Fibroblast of skin of right biceps (primary cell): Measurements from ENCODE around the gene POLR2E.

ENCODE experiments used
- DNase-seq: peaks from one replicate; pipeline ENCODE4 v3.0.0-alpha.2; 2013

Gene POLR2E

GRCh38 chr19:1062387-1063029, 32.7 kb downstream of the POLR2E start:
- no peak for DNase-seq

- no peak for DNase-seq
Observed at GRCh38 chr19:1061987-1062386, 33.2 kb downstream of the POLR2E start.

- DNase-seq = no peak
Observed at GRCh38 chr19:1060689-1061088, 34.5 kb downstream of the POLR2E start.

- DNase-seq = no peak
Observed at GRCh38 chr19:1058112-1058511, 37.1 kb downstream of the POLR2E start.

- DNase-seq = peak; percentile 57
Observed at GRCh38 chr19:1057176-1057855, 37.9 kb downstream of the POLR2E start.

GRCh38 chr19:1055886-1056620, 39.1 kb downstream of the POLR2E start:
- no peak for DNase-seq

GRCh38 chr19:1055028-1055425, 40.1 kb downstream of the POLR2E start:
- no peak for DNase-seq

- no peak for DNase-seq
Observed at GRCh38 chr19:1054102-1055027, 40.8 kb downstream of the POLR2E start.

GRCh38 chr19:1053176-1054101, 41.7 kb downstream of the POLR2E start:
- DNase-seq = no peak

GRCh38 chr19:1052349-1052975, 42.7 kb downstream of the POLR2E start:
- no peak for DNase-seq

GRCh38 chr19:1051791-1052190, 43.4 kb downstream of the POLR2E start:
- DNase-seq = no peak

- DNase-seq = no peak
Observed at GRCh38 chr19:1050989-1051788, 44.0 kb downstream of the POLR2E start.

- DNase-seq = no peak
Observed at GRCh38 chr19:1049800-1050199, 45.4 kb downstream of the POLR2E start.

- no peak for DNase-seq
Observed at GRCh38 chr19:1049106-1049505, 46.1 kb downstream of the POLR2E start.

GRCh38 chr19:1047696-1048147, 47.5 kb downstream of the POLR2E start:
- no peak for DNase-seq

- no peak for DNase-seq
Observed at GRCh38 chr19:1046836-1047695, 48.1 kb downstream of the POLR2E start.

GRCh38 chr19:1046117-1046626, 49.0 kb downstream of the POLR2E start:
- DNase-seq = no peak

- DNase-seq = no peak
Observed at GRCh38 chr19:1045247-1045603, 50.0 kb downstream of the POLR2E start.
